ENCODE results near the gene ECE2.
"Not testable (repeated sequence)": the region's sequence is repeated elsewhere in the genome, so short reads cannot be mapped to it uniquely, and the experiment has no call there.

ECE2 gene

DNA sequence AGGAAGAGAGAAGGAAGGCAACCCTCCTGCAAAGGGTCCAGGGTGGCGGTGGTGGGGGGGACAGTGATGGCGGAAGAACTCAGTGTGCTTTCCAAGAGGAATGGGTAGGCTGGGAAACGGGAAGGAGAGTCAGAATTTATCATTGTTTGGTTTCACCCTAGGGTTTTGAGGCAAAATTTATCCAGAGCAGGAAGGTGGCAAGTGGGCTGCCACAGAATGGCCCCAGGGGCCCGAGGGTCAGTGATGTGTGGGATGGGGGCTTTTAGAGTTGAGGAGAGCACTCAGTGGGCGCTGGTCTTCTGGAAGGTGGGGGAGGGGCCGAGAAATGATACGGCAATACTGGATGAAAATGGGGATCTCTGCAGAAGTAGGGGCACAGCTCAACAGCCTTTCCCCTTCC lies 62.2 kb downstream of the ECE2 start:
- H3K79me2 ChIP-seq, result peaks cover 27% of the 10 kb centered on the region
- H3K9me3 ChIP-seq (ENCODE audit: control insufficient read depth, low read length), result no peaks in the 10 kb centered on the region
- peak overlapping the region; percentile 67 for H3K4me2 ChIP-seq (ENCODE audit: low read length)
- no peaks in the 10 kb centered on the region for H3K36me3 ChIP-seq (ENCODE audit: control insufficient read depth, insufficient read depth, low read length)
- peak overlapping the region; percentile 92 for H3K27ac ChIP-seq
- H3K4me1 ChIP-seq, result peaks cover 35% of the 10 kb centered on the region
- H3K9ac ChIP-seq, result no peak overlapping the region
- TF ChIP-seq, protein P1, sequence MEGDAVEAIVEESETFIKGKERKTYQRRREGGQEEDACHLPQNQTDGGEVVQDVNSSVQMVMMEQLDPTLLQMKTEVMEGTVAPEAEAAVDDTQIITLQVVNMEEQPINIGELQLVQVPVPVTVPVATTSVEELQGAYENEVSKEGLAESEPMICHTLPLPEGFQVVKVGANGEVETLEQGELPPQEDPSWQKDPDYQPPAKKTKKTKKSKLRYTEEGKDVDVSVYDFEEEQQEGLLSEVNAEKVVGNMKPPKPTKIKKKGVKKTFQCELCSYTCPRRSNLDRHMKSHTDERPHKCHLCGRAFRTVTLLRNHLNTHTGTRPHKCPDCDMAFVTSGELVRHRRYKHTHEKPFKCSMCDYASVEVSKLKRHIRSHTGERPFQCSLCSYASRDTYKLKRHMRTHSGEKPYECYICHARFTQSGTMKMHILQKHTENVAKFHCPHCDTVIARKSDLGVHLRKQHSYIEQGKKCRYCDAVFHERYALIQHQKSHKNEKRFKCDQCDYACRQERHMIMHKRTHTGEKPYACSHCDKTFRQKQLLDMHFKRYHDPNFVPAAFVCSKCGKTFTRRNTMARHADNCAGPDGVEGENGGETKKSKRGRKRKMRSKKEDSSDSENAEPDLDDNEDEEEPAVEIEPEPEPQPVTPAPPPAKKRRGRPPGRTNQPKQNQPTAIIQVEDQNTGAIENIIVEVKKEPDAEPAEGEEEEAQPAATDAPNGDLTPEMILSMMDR (IDR thresholded peaks at IDR 0.05), result no peak
- H2AFZ ChIP-seq, result peak overlapping the region; percentile 75
- no peaks in the 10 kb centered on the region for H3K27me3 ChIP-seq (ENCODE audit: control insufficient read depth, insufficient read depth, low read length)
- H3K4me3 ChIP-seq (ENCODE audit: low read depth, low read length), result no peak overlapping the region

DNA sequence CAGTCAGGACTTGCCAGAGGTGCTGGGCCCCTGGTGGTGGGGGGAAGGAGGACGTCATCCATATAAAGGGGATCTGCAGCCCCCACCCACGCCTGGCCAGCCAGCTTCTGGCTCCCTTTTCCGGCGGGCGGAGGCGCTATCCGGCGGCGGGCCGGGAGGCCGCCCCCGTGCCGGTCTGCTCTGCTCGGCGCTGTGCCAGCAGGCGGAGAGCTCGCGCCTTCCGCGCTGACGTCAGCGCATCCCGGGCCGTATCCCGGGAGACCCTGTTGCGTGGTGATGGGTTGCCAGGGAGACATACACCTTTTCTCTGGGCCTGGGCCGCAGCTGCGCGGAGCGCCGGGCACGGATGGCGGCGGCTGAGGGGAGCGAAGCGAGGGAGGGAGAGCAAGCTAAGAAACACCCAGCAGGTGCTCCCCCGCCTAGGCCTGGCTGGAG lies 62.7 kb downstream of the ECE2 start:
- H3K79me2 ChIP-seq, result peaks cover 27% of the 10 kb centered on the region
- H3K4me3 ChIP-seq (ENCODE audit: low read depth, low read length), result peak overlapping the region; percentile 61
- H3K9ac ChIP-seq, result no peak overlapping the region
- H3K4me1 ChIP-seq, result peaks cover 35% of the 10 kb centered on the region
- peak overlapping the region; percentile 93 for H3K4me2 ChIP-seq (ENCODE audit: low read length)
- H3K9me3 ChIP-seq (ENCODE audit: control insufficient read depth, low read length), result no peaks in the 10 kb centered on the region
- peak overlapping the region; percentile 92 for H3K27ac ChIP-seq
- no peaks in the 10 kb centered on the region for H3K27me3 ChIP-seq (ENCODE audit: control insufficient read depth, insufficient read depth, low read length)
- H3K36me3 ChIP-seq (ENCODE audit: control insufficient read depth, insufficient read depth, low read length), result no peaks in the 10 kb centered on the region
- H2AFZ ChIP-seq, result peak overlapping the region; percentile 75
- TF ChIP-seq, protein P1 (IDR thresholded peaks at IDR 0.05), result no peak

DNA sequence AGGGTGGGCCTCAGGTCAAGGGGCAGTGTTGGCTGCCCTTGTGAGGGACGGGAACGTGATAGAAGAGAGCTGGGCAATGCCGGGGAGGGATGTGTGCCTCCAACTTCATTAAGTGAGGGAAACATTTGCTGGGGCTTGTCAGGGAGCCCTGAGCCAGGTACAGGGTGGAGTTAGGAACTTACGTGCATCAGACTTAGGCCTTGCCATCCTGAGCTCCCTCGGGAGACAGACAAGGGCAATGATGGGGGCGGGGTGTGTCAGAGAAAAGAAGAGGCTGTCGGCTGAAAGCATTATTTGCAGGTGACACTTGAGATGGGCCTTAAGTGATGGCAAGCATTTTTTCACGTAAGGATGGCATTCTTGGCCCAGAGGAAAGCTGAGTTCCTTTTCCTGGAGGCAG lies 63.2 kb downstream of the ECE2 start:
- Histone ChIP-seq H3K79me2 (peaks cover 29% of the 10 kb centered on the region), H3K4me2 (ENCODE audit: low read length) (peak overlapping the region; percentile 93), H3K9me3 (ENCODE audit: control insufficient read depth, low read length) (no peaks in the 10 kb centered on the region), H3K36me3 (ENCODE audit: control insufficient read depth, insufficient read depth, low read length) (no peaks in the 10 kb centered on the region), H3K27me3 (ENCODE audit: control insufficient read depth, insufficient read depth, low read length) (no peaks in the 10 kb centered on the region), H3K27ac (peak overlapping the region; percentile 92), H2AFZ (peak overlapping the region; percentile 75), H3K4me1 (peaks cover 35% of the 10 kb centered on the region), H3K4me3 (ENCODE audit: low read depth, low read length) (peak overlapping the region; percentile 61), H3K9ac (no peak overlapping the region)
- TF ChIP-seq, protein P1 (IDR thresholded peaks at IDR 0.05), result no peak

DNA sequence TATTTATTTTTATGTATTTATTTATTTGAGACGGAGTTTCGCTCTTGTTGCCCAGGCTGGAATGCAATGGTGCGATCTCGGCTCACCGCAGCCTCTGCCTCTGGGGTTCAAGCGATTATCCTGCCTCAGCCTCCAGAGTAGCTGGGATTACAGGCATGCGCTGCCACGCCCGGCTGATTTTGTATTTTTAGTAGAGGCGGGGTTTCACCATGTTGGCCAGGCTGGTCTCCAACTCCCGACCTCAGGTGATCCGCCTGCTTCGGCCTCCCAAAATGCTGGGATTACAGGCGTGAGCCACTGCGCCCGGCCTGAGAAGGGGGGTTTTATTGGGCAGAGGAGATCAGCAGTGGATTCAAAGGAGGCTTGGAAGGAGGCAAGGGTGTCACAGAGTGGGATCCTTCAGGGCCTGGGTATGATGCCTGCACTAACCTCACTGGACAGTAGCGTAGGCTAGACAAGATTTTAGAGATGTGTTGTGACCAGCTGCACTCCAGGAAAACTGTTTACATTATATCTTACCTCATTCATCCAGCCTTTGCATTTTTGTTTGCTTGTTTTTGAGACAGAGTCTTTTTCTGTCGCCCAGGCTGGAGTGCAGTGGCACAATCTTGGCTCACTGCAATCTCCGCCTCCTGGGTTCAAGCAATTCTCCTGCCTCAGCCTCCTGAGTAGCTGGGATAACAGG lies 63.8 kb downstream of the ECE2 start:
- not testable (repeated sequence) for H3K36me3 ChIP-seq (ENCODE audit: control insufficient read depth, insufficient read depth, low read length); H3K27me3 ChIP-seq (ENCODE audit: control insufficient read depth, insufficient read depth, low read length); H2AFZ ChIP-seq; H3K9me3 ChIP-seq (ENCODE audit: control insufficient read depth, low read length); H3K9ac ChIP-seq
- Histone ChIP-seq H3K4me2 (ENCODE audit: low read length) (peak overlapping the region; percentile 93), H3K4me3 (ENCODE audit: low read depth, low read length) (peak overlapping the region; percentile 61), H3K4me1 (peaks cover 35% of the 10 kb centered on the region), H3K79me2 (peaks cover 33% of the 10 kb centered on the region), H3K27ac (peak overlapping the region; percentile 92)

DNA sequence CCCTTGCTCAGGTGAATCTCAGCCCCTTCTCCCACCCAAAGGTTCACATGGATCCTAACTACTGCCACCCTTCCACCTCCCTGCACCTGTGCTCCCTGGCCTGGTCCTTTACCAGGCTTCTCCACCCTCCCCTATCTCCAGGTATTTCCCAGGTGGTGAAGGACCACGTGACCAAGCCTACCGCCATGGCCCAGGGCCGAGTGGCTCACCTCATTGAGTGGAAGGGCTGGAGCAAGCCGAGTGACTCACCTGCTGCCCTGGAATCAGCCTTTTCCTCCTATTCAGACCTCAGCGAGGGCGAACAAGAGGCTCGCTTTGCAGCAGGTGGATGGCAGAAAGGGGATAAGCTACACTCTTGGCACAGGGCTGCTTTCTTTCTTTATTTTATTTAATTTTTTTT lies 66.1 kb downstream of the ECE2 start:
- Histone ChIP-seq H3K9ac (no peak overlapping the region), H3K4me2 (ENCODE audit: low read length) (no peak overlapping the region), H3K4me1 (peaks cover 30% of the 10 kb centered on the region), H3K27ac (no peak overlapping the region), H3K79me2 (peaks cover 33% of the 10 kb centered on the region), H3K9me3 (ENCODE audit: control insufficient read depth, low read length) (no peaks in the 10 kb centered on the region), H3K36me3 (ENCODE audit: control insufficient read depth, insufficient read depth, low read length) (no peaks in the 10 kb centered on the region), H3K4me3 (ENCODE audit: low read depth, low read length) (no peak overlapping the region), H2AFZ (no peak overlapping the region), H3K27me3 (ENCODE audit: control insufficient read depth, insufficient read depth, low read length) (no peaks in the 10 kb centered on the region)
- TF ChIP-seq, protein P1 (IDR thresholded peaks at IDR 0.05), result no peak
